K562 (cell line): ENCODE measurements around the gene RFC5. TPM values are rescaled to one million over a fixed set of nuclear protein-coding genes. Genes with fewer than 3 reads are reported as not detected.

ENCODE experiments used
- BRF2 ChIP-seq: IDR thresholded peaks from 3 replicates; pipeline ENCODE4 v1.6.1; 2011; ENCODE audit warnings: borderline replicate concordance, mild to moderate bottlenecking; ENCODE audit not compliant: insufficient read length, insufficient read depth
- CBX3 ChIP-seq, 2 experiments: IDR thresholded peaks; 1 replicate in 1 of 2; 2 replicates in 1 of 2; pipeline ENCODE4 v1.6.1; 2012; ENCODE audit warnings: inconsistent platforms in 2 of 2, low read length in 2 of 2, borderline replicate concordance in 1 of 2, control low read depth in 1 of 2
- GATAD2B ChIP-seq: fragments of 450-650 bp; IDR thresholded peaks from 2 replicates; pipeline ENCODE4 v1.6.1; 2017; ENCODE audit warnings: mild to moderate bottlenecking, borderline replicate concordance
- JUND ChIP-seq, 2 experiments: IDR thresholded peaks; 2 replicates in 1 of 2; 3 replicates in 1 of 2; pipeline ENCODE4 v1.6.1; 2011; ENCODE audit warnings: borderline replicate concordance in 2 of 2, low read depth in 2 of 2, low read length in 2 of 2, improper control_type of control experiment in 1 of 2, missing biosample characterization in 1 of 2, missing genetic modification characterization in 1 of 2, missing genetic modification reagents in 1 of 2
- LCOR ChIP-seq: sonication (generic); formaldehyde crosslinking; IDR thresholded peaks from 2 replicates; pipeline ENCODE4 v1.8.0; 2022; ENCODE audit warnings: mild to moderate bottlenecking, missing genetic modification reagents
- RAD21 ChIP-seq, 2 experiments: fragments of 250-450 bp in 1 of 2; fragments of 450-650 bp in 1 of 2; sonication (Bioruptor Pico) in 1 of 2; formaldehyde crosslinking in 1 of 2; IDR thresholded peaks in 1 of 2; conservative IDR thresholded peaks in 1 of 2; 2 replicates each; pipeline versions ENCODE4 v1.4.0 to v1.8.0; 2020 to 2022; ENCODE audit warnings: mild to moderate bottlenecking in 2 of 2, moderate library complexity in 1 of 2
- SNIP1 ChIP-seq: fragments of 450-650 bp; IDR thresholded peaks from 2 replicates; pipeline ENCODE4 v1.7.1; 2017; ENCODE audit warnings: low read depth, mild to moderate bottlenecking
- SP2 ChIP-seq: IDR thresholded peaks from 2 replicates; pipeline ENCODE4 v1.6.1; 2011; ENCODE audit warnings: mild to moderate bottlenecking, low read depth, low read length, moderate library complexity; ENCODE audit not compliant: poor library complexity, severe bottlenecking; ENCODE audit errors: extremely low read depth
- TEAD4 ChIP-seq, 2 experiments: sonication (generic) in 1 of 2; formaldehyde crosslinking in 1 of 2; IDR thresholded peaks; 2 replicates each; pipeline versions ENCODE4 v1.6.1 to v1.8.0; 2012 to 2022; ENCODE audit warnings: borderline replicate concordance in 1 of 2, inconsistent platforms in 1 of 2, low read length in 1 of 2, mild to moderate bottlenecking in 1 of 2, missing genetic modification reagents in 1 of 2
- ZNF395 ChIP-seq: fragments of 200-800 bp; sonication (Bioruptor generic); IDR thresholded peaks from 2 replicates; pipeline ENCODE4 v1.6.1; 2017; ENCODE audit warnings: missing genetic modification characterization, missing compliant biosample characterization
- polyA plus RNA-seq, 8 experiments: library from polyadenylated mRNA; depleted of rRNA in 4 of 8; stranded (reverse) in 5 of 8; unstranded in 3 of 8; fragments of >200 nt; fragmentation: Nextera tagmentation in 2 of 8; fragmentation: Illumina TruSeq in 1 of 8; extraction: Ambion mirVana in 2 of 8; extraction: Trizol in 1 of 8; gene quantifications; 2 replicates each; pipeline versions ENCODE4 v1.2.1 to v1.2.3, GENCODE V29; 2011 to 2014; ENCODE audit warnings: inconsistent platforms in 1 of 8, missing spikeins in 1 of 8
- total RNA-seq, 7 experiments: library from RNA; depleted of rRNA in 6 of 7; stranded (reverse); fragments of >200 nt in 6 of 7; fragmentation: Illumina TruSeq in 2 of 7; extraction: Trizol in 2 of 7; gene quantifications; 2 replicates each; pipeline versions ENCODE4 v1.2.1 to v1.2.3, GENCODE V29; 2011 to 2021; ENCODE audit warnings: low replicate concordance in 1 of 7
- TF ChIP-seq, protein P1 (sequence below), 3 experiments: IDR thresholded peaks in 2 of 3; conservative IDR thresholded peaks in 1 of 3; 2 replicates each; pipeline ENCODE4 v1.5.1; 2011 to 2012; ENCODE audit warnings: low read length in 3 of 3, mild to moderate bottlenecking in 3 of 3, control low read depth in 2 of 3, improper control_type of control experiment in 1 of 3, inconsistent platforms in 1 of 3, low read depth in 1 of 3, mixed read lengths in 1 of 3, moderate library complexity in 1 of 3; ENCODE audit not compliant: insufficient read depth in 2 of 3
- TF ChIP-seq, protein P2 (sequence below): sonication (generic); formaldehyde crosslinking; IDR thresholded peaks from 2 replicates; pipeline ENCODE4 v1.8.1; 2023; ENCODE audit warnings: mild to moderate bottlenecking, missing genetic modification reagents
- TF ChIP-seq, protein P3 (sequence below): fragments of 250-450 bp; sonication (Bioruptor Pico); IDR thresholded peaks from 2 replicates; pipeline ENCODE4 v1.4.0; 2020; ENCODE audit warnings: mild to moderate bottlenecking

The RFC5 gene
- total and polyA plus RNA-seq, 9 of the 15 experiments (the other 6 are each of a cell fraction or from before 2014, with no cell fraction given): 61.8 to 189 (median 92.9) TPM

- TF ChIP-seq, protein P1, sequence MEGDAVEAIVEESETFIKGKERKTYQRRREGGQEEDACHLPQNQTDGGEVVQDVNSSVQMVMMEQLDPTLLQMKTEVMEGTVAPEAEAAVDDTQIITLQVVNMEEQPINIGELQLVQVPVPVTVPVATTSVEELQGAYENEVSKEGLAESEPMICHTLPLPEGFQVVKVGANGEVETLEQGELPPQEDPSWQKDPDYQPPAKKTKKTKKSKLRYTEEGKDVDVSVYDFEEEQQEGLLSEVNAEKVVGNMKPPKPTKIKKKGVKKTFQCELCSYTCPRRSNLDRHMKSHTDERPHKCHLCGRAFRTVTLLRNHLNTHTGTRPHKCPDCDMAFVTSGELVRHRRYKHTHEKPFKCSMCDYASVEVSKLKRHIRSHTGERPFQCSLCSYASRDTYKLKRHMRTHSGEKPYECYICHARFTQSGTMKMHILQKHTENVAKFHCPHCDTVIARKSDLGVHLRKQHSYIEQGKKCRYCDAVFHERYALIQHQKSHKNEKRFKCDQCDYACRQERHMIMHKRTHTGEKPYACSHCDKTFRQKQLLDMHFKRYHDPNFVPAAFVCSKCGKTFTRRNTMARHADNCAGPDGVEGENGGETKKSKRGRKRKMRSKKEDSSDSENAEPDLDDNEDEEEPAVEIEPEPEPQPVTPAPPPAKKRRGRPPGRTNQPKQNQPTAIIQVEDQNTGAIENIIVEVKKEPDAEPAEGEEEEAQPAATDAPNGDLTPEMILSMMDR (IDR thresholded peaks at IDR 0.05 in 2 of 3, conservative IDR thresholded peaks at IDR 0.05 in 1 of 3; ENCODE audit: insufficient read depth in 2 of 3, low read depth in 1 of 3, low read length in 3 of 3): peak; percentile 76 to 82 (median 79)
- 0 out of 2 replicates have a peak, but pooled peaks have one; percentile 22 for TF ChIP-seq TEAD4 (IDR thresholded peaks at IDR 0.05; ENCODE audit: low read length)
- TF ChIP-seq TEAD4 (CRISPR knock-in tag; IDR thresholded peaks at IDR 0.05; ENCODE audit: borderline replicate concordance): no peak
- TF ChIP-seq SP2: peak; percentile 49
- peak in 1 of 2 experiments; percentile 64; a peak in 1 of 3 replicates for TF ChIP-seq CBX3 (IDR thresholded peaks at IDR 0.05; ENCODE audit: borderline replicate concordance in 1 of 2, low read length in 2 of 2)
- TF ChIP-seq, protein P2, sequence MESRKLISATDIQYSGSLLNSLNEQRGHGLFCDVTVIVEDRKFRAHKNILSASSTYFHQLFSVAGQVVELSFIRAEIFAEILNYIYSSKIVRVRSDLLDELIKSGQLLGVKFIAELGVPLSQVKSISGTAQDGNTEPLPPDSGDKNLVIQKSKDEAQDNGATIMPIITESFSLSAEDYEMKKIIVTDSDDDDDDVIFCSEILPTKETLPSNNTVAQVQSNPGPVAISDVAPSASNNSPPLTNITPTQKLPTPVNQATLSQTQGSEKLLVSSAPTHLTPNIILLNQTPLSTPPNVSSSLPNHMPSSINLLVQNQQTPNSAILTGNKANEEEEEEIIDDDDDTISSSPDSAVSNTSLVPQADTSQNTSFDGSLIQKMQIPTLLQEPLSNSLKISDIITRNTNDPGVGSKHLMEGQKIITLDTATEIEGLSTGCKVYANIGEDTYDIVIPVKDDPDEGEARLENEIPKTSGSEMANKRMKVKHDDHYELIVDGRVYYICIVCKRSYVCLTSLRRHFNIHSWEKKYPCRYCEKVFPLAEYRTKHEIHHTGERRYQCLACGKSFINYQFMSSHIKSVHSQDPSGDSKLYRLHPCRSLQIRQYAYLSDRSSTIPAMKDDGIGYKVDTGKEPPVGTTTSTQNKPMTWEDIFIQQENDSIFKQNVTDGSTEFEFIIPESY (CRISPR knock-in tag): peak; percentile 40; the same call in 1 of the 2 replicates
- peak; percentile 33; the same call in 1 of the 2 replicates for TF ChIP-seq SNIP1
- no peak for TF ChIP-seq ZNF395 (CRISPR knock-in tag)
- 0 out of 2 replicates have a peak, but pooled peaks have one; percentile 52 for TF ChIP-seq LCOR
- TF ChIP-seq JUND (IDR thresholded peaks at IDR 0.05; ENCODE audit: borderline replicate concordance, low read depth, low read length): peak; percentile 27; the same call in 1 of the 2 replicates
- TF ChIP-seq JUND (tag; IDR thresholded peaks at IDR 0.05; ENCODE audit: borderline replicate concordance, low read depth, low read length): no peak
- peak in 1 of 2 experiments; percentile 42; a peak in 2 of 4 replicates for TF ChIP-seq RAD21 (CRISPR knock-in tag; conservative IDR thresholded peaks at IDR 0.05 in 1 of 2, IDR thresholded peaks at IDR 0.05 in 1 of 2)
- TF ChIP-seq, protein P3, sequence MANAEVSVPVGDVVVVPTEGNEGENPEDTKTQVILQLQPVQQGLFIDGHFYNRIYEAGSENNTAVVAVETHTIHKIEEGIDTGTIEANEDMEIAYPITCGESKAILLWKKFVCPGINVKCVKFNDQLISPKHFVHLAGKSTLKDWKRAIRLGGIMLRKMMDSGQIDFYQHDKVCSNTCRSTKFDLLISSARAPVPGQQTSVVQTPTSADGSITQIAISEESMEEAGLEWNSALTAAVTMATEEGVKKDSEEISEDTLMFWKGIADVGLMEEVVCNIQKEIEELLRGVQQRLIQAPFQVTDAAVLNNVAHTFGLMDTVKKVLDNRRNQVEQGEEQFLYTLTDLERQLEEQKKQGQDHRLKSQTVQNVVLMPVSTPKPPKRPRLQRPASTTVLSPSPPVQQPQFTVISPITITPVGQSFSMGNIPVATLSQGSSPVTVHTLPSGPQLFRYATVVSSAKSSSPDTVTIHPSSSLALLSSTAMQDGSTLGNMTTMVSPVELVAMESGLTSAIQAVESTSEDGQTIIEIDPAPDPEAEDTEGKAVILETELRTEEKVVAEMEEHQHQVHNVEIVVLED (CRISPR knock-in tag): no peak
- peak; percentile 38; the same call in 1 of the 2 replicates for TF ChIP-seq GATAD2B
- no peak for TF ChIP-seq BRF2
Measured at GRCh38 chr12:118055144-118055557, 38.6 kb downstream of the RFC5 start (continued).
